ENCODE results near the gene GATA2.
A peak's percentile ranks its signal among the peaks of the same experiment; 100 is the strongest.

GATA2 gene

DNA sequence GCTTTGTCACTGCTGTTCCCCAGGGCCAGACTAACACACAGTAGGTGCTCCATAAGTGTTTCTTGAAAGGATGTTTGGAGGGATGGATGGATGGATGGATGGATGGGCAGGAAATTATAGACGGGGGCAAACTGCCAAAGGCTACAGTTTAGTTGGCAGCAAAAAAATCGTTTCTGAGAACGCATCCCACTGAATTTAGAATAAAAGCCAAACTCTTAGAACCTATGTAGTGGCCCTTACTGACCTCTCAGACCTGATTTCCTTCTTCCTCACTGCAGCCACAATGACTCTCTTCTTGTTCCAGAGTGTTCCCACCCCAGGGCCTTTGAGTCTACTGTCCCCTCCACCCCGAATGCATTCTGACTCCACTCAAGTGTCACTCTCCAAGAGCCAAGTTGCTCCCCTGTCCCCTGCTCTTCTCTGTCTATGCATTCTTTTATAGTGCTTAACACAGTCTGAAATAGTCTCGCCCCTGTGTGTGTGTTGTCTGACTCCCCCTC is 5.2 kb upstream of the GATA2 start:
- TF ChIP-seq, protein P1, sequence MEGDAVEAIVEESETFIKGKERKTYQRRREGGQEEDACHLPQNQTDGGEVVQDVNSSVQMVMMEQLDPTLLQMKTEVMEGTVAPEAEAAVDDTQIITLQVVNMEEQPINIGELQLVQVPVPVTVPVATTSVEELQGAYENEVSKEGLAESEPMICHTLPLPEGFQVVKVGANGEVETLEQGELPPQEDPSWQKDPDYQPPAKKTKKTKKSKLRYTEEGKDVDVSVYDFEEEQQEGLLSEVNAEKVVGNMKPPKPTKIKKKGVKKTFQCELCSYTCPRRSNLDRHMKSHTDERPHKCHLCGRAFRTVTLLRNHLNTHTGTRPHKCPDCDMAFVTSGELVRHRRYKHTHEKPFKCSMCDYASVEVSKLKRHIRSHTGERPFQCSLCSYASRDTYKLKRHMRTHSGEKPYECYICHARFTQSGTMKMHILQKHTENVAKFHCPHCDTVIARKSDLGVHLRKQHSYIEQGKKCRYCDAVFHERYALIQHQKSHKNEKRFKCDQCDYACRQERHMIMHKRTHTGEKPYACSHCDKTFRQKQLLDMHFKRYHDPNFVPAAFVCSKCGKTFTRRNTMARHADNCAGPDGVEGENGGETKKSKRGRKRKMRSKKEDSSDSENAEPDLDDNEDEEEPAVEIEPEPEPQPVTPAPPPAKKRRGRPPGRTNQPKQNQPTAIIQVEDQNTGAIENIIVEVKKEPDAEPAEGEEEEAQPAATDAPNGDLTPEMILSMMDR (IDR thresholded peaks at IDR 0.05; ENCODE audit: low read depth, low read length, missing control alignments), result no peak
- peak overlapping the region; percentile 51 for H3K4me3 ChIP-seq (ENCODE audit: low read depth, low read length)
- in situ Hi-C loops (cut with HindIII; ENCODE audit: low sequenced_read_pairs), result no loop called here

DNA sequence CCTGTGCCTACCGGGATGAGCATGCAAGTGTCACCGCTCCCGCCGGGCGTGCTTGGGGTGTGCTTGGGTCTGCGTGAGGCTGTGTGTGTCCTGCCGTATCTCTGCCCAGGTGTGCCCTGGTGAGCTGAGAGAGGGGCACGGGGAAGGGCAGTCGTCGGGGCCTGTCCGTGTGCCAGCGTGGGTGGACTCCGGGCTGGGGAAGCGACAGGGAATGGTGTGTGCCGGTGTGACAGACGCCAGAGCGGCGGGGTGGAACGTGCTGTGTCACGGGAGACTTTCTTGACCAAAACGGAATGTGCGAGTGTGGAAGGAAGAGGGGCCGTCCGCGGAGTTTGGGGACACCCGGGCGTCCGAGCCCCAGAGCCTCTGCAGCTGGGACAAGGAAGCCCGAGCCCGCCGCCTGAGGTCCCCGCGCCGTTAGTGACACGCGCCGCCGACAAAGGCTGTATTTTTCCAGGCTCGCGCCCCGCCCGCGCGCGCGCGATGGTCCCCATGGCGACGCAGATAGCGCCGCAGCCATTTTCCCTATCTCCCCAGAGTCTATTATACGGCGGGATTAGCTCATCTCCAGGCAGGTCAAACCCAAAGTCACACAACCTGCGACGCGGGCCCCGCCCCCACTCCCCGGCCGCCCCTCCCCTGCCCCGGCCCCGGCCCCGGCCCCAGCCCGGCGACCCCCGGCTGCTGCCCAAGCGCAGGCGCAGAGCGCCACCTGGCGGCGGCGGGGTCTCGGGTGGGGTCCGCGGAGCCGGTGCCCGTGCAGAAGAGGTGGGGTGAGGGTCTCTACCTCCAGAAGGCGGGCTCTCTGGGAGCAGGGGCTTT is 4.5 kb upstream of the GATA2 start:
- peak overlapping the region; percentile 51 for H3K4me3 ChIP-seq (ENCODE audit: low read depth, low read length)
- DNase-seq (ENCODE audit: low read depth), result no peak
- TF ChIP-seq, protein P1 (IDR thresholded peaks at IDR 0.05; ENCODE audit: low read depth, low read length, missing control alignments), result peak; percentile 59
- in situ Hi-C loops (cut with HindIII; ENCODE audit: low sequenced_read_pairs), result no loop called here

More for the DNA sequence above, 5.2 kb upstream of the GATA2 start:
- DNase-seq (ENCODE audit: low read depth), result no peak

DNA sequence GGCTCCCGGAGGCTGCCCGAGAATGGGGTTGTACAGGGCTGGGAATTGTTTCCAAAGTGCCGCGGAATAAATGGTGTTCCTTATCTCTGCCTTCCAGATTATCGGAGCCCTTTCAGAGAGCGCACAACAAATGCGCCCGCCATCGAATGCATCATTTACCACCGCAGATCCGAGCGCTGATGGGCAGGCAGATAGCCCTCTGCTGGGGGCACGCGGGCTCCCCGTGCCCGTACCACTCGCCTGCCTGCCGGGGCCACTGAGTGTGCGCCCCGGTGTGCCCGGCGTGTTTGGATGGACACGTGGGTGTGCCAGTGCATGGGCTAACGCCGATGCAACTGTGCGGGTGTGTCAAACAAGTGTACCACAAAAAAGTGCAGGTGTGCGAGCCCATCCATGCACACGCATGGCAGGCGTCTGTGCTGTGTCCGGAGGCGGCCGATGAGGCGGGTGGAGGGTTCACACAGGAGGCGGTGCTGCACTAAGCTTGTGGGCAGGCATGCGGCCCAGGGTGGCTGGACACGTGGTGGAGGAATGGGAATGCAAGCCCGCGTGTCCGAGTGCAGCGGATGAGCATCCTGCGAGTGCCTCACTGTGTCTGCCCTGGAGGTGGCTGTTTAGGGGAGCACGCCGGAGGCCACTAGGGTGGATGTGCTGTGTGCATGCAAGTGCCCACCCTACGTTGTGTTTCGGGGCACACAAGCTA is 3.8 kb upstream of the GATA2 start:
- DNase-seq (ENCODE audit: low read depth), result no peak
- H3K4me3 ChIP-seq (ENCODE audit: low read depth, low read length), result peak overlapping the region; percentile 51
- TF ChIP-seq, protein P1 (IDR thresholded peaks at IDR 0.05; ENCODE audit: low read depth, low read length, missing control alignments), result no peak
- in situ Hi-C loops (cut with HindIII; ENCODE audit: low sequenced_read_pairs), result no loop called here

DNA sequence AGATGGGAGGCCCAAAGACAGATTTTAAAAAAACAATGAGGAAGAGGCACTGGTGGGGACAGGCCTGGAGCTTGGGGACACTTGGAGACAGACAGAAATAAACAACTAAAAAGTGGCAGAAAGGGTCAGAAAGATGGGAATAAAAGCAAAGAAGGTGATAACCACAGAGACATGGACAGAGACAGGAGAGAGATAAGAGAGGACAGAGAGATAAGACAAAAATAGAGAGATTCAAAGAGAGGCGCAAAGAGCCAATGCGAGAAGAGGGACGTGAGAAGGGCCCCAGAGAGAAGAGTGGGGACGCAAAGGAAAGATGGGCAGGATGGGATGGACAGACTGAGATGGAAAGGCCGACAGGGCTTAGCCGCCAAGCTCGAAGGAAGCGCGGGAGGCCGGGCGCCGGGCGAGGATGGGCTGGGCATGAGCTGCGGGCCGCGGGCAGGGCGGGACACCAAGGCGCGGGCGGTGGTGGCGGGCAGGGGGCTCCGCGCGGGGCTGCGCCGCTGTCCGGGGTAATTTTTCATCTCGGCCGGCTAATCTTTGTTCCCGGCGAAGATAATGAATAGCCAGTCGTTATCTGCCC is 3.1 kb upstream of the GATA2 start:
- no peak overlapping the region for H3K4me3 ChIP-seq (ENCODE audit: low read depth, low read length)
- no peak for DNase-seq (ENCODE audit: low read depth)
- TF ChIP-seq, protein P1 (IDR thresholded peaks at IDR 0.05; ENCODE audit: low read depth, low read length, missing control alignments), result no peak
- in situ Hi-C loops (cut with HindIII; ENCODE audit: low sequenced_read_pairs), result no loop called here

DNA sequence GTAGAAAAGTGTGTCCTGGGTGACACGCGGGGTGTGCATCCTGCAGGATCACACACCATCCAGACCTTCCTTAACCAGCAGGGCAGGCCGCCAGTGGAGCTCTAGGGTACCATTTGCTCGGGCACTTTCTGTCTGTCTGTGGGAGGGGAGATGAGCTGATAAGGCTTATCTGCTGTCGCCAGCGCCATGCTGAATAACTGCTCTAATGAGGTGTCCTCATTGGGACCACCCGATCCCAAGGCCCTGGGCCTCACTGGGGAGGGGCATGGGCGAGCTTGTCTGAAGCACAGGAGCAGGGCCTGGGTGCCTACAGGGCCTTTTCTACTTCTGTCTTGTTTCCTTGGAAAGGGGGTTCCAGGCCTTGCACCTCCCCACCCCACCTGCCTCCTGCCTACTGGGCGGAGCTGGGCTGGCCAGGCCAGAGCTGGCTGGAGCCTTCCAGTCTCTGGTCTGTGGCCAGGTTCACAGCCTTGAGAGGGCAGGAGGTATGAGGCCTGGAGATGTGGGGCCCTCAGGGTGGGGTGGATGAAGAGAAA is 2.5 kb upstream of the GATA2 start:
- in situ Hi-C loops (cut with HindIII; ENCODE audit: low sequenced_read_pairs), result no loop called here
- no peak for DNase-seq (ENCODE audit: low read depth)
- TF ChIP-seq, protein P1 (IDR thresholded peaks at IDR 0.05; ENCODE audit: low read depth, low read length, missing control alignments), result no peak
- H3K4me3 ChIP-seq (ENCODE audit: low read depth, low read length), result no peak overlapping the region

- DNase-seq (ENCODE audit: low read depth), result no peak
- in situ Hi-C loops (cut with HindIII; ENCODE audit: low sequenced_read_pairs), result no loop called here
- TF ChIP-seq, protein P1 (IDR thresholded peaks at IDR 0.05; ENCODE audit: low read depth, low read length, missing control alignments), result no peak
- no peak overlapping the region for H3K4me3 ChIP-seq (ENCODE audit: low read depth, low read length)
Observed at GRCh38 chr3:128494367-128494650, 1.3 kb upstream of the GATA2 start.
